Stimulated activated naive CD4-positive, alpha-beta T cell treated with Interleukin-2 at 50 U/mL for 16 hours (primary cell): ENCODE results near the gene PANX2.

Source experiments
- DNase-seq: peaks from one replicate; lab custom pipeline; 2025; lab: John Stamatoyannopoulos, UW

The PANX2 gene

GRCh38 chr22:50184004-50184901, 13.7 kb downstream of the PANX2 start:
- no peak for DNase-seq

GRCh38 chr22:50184902-50185374, 14.4 kb downstream of the PANX2 start:
- no peak for DNase-seq

GRCh38 chr22:50185375-50186087, 15.0 kb downstream of the PANX2 start, which contains the start of gene TRABD:
Gene TRABD (plus strand): TSS chr22:50185913. CDS start chr22:50193061, 7,148 bp downstream.
- peak; percentile 87 for DNase-seq

- no peak for DNase-seq
Measured at GRCh38 chr22:50186181-50186714, 15.7 kb downstream of the PANX2 start.

GRCh38 chr22:50186761-50187523, 16.4 kb downstream of the PANX2 start:
- DNase-seq, result no peak

- DNase-seq, result no peak
Measured at GRCh38 chr22:50188356-50188755, 17.8 kb downstream of the PANX2 start.

- no peak for DNase-seq
Measured at GRCh38 chr22:50189184-50189848, 18.8 kb downstream of the PANX2 start.

GRCh38 chr22:50189849-50190181, 19.3 kb downstream of the PANX2 start:
- DNase-seq, result no peak

GRCh38 chr22:50190182-50190940, 19.8 kb downstream of the PANX2 start:
- DNase-seq, result peak; percentile 74

- peak; percentile 74 for DNase-seq
Measured at GRCh38 chr22:50190941-50191741, 20.6 kb downstream of the PANX2 start.

- no peak for DNase-seq
Measured at GRCh38 chr22:50192436-50193204, 22.1 kb downstream of the PANX2 start.

GRCh38 chr22:50193621-50194020, 23.1 kb downstream of the PANX2 start:
- DNase-seq, result no peak

- DNase-seq, result no peak
Measured at GRCh38 chr22:50194037-50194805, 23.7 kb downstream of the PANX2 start.

- DNase-seq, result no peak
Measured at GRCh38 chr22:50196256-50196655, 25.7 kb downstream of the PANX2 start.

GRCh38 chr22:50197000-50197800, 26.7 kb downstream of the PANX2 start:
- no peak for DNase-seq

- DNase-seq, result no peak
Measured at GRCh38 chr22:50197856-50198623, 27.5 kb downstream of the PANX2 start.

GRCh38 chr22:50198624-50199017, 28.1 kb downstream of the PANX2 start:
- DNase-seq, result no peak
